ENCODE data around the gene BABAM2. TPM values are rescaled to one million over a fixed set of nuclear protein-coding genes. Genes with fewer than 3 reads are reported as not detected.

BABAM2 gene
- total RNA-seq, 4 donors from 2014 or later, result 24.3 to 46.1 (median 44.5) TPM

DNA sequence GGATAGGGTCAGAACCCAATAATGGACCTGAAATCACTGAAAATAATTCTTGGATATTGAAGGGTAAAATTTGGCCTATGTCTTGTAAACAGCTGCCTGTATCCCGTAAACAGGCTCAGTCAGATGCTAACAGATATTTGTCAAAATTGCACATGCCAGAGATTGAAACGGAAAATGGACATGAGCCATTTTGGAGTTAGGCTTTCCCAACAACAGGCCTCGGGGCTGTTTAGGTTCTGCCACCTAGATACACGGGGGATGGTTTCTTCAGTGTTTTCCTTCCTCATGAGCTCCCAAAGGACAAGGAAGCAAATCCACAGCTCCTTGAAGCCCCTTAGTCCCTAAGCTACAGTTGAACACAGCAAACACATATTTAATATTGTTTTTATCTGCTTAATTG is 297.9 kb downstream of the BABAM2 start:
- Histone ChIP-seq H3K36me3 (no peaks in the 10 kb centered on the region), H3K27ac (no peak overlapping the region), H3K9me3 (no peaks in the 10 kb centered on the region), H3K4me3 (no peak overlapping the region), H3K27me3 (no peaks in the 10 kb centered on the region), H3K4me1 (no peaks in the 10 kb centered on the region)
- TF ChIP-seq, protein P1, sequence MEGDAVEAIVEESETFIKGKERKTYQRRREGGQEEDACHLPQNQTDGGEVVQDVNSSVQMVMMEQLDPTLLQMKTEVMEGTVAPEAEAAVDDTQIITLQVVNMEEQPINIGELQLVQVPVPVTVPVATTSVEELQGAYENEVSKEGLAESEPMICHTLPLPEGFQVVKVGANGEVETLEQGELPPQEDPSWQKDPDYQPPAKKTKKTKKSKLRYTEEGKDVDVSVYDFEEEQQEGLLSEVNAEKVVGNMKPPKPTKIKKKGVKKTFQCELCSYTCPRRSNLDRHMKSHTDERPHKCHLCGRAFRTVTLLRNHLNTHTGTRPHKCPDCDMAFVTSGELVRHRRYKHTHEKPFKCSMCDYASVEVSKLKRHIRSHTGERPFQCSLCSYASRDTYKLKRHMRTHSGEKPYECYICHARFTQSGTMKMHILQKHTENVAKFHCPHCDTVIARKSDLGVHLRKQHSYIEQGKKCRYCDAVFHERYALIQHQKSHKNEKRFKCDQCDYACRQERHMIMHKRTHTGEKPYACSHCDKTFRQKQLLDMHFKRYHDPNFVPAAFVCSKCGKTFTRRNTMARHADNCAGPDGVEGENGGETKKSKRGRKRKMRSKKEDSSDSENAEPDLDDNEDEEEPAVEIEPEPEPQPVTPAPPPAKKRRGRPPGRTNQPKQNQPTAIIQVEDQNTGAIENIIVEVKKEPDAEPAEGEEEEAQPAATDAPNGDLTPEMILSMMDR (IDR thresholded peaks at IDR 0.05), result no peak
- no peak for TF ChIP-seq EP300 (IDR thresholded peaks at IDR 0.05)
- no peak for TF ChIP-seq POLR2A (IDR thresholded peaks at IDR 0.05)
- WGBS, 2 donors, result 87 to 94% methylated on average over 4 of the region's 4 CpGs
- DNase-seq (ENCODE audit: low spot score in 2 of 2), result no peak

GRCh38 chr2:28193630-28194403 is 303.3 kb downstream of the BABAM2 start:
- Histone ChIP-seq H3K27me3 (no peaks in the 10 kb centered on the region), H3K4me3 (no peak overlapping the region), H3K27ac (no peak overlapping the region), H3K36me3 (peaks cover 0 to 10% (median 0%) of the 10 kb centered on the region in 3 donors), H3K9me3 (no peaks in the 10 kb centered on the region), H3K4me1 (no peaks in the 10 kb centered on the region)
- WGBS, 2 donors, result 76 to 80% methylated on average over 10 of the region's 10 CpGs
- TF ChIP-seq POLR2A (IDR thresholded peaks at IDR 0.05) (no peak), EP300 (IDR thresholded peaks at IDR 0.05) (no peak)
- TF ChIP-seq, protein P1 (IDR thresholded peaks at IDR 0.05), result no peak
- DNase-seq (ENCODE audit: low spot score in 2 of 2), result no peak

GRCh38 chr2:28199995-28200679 is 309.6 kb downstream of the BABAM2 start:
- Histone ChIP-seq H3K4me3 (no peak overlapping the region), H3K27ac (no peak overlapping the region), H3K4me1 (no peaks in the 10 kb centered on the region), H3K9me3 (no peaks in the 10 kb centered on the region), H3K27me3 (no peaks in the 10 kb centered on the region), H3K36me3 (peaks cover 0 to 10% (median 0%) of the 10 kb centered on the region in 3 donors)
- no peak for DNase-seq (ENCODE audit: low spot score in 2 of 2)
- TF ChIP-seq, protein P1 (IDR thresholded peaks at IDR 0.05), result no peak
- no peak for TF ChIP-seq EP300 (IDR thresholded peaks at IDR 0.05)
- WGBS, 2 donors, result 92 to 98% methylated on average over 2 of the region's 2 CpGs

DNA sequence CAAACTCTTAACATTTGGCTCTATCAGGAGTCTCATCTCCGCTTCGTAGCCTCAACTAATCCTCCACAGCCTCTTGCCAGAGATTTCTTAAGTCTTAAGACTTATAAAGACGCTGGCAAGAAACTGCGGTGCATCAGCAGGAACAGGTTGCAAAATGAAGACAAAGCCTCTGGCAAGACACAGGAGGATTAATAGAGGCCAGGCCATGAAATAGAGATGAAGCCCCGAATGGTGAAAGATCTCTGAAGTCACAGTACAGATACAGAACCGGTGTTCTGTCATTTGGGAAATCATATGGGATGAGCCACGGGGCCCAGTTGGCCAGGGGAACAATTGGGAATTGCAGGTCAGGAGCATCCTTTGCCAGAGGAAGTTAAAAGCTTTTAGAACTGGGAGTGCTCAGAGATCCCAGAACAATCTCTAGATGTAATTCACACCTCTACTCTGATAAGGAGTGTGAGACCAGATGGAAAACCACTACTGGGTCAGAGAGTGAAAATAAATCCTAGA is 311.2 kb downstream of the BABAM2 start:
- Histone ChIP-seq H3K4me1 (no peaks in the 10 kb centered on the region), H3K27ac (peak overlapping the region in 1 of 4 donors; percentile 45), H3K4me3 (no peak overlapping the region), H3K27me3 (no peaks in the 10 kb centered on the region), H3K36me3 (peaks cover 0 to 10% (median 0%) of the 10 kb centered on the region in 3 donors), H3K9me3 (no peaks in the 10 kb centered on the region)
- 71 to 82% methylated on average over 7 of the region's 7 CpGs for WGBS, 2 donors
- DNase-seq (ENCODE audit: low spot score in 2 of 2), result peak in 1 of 2 donors; percentile 27
- TF ChIP-seq, protein P1 (IDR thresholded peaks at IDR 0.05), result no peak
- no peak for TF ChIP-seq POLR2A (IDR thresholded peaks at IDR 0.05)
- TF ChIP-seq EP300 (IDR thresholded peaks at IDR 0.05), result peak in 1 of 2 donors; percentile 51

GRCh38 chr2:28202719-28203118 is 312.2 kb downstream of the BABAM2 start:
- WGBS, 2 donors, result 92 to 94% methylated on average over 3 of the region's 3 CpGs
- TF ChIP-seq, protein P1 (IDR thresholded peaks at IDR 0.05), result no peak
- TF ChIP-seq EP300 (IDR thresholded peaks at IDR 0.05) (no peak), POLR2A (IDR thresholded peaks at IDR 0.05) (no peak)

More at GRCh38 chr2:28202719-28203118, 312.2 kb downstream of the BABAM2 start:
- no peak for DNase-seq (ENCODE audit: low spot score in 2 of 2)
- Histone ChIP-seq H3K9me3 (no peaks in the 10 kb centered on the region), H3K27me3 (no peaks in the 10 kb centered on the region), H3K27ac (no peak overlapping the region), H3K36me3 (peaks cover 0 to 7% (median 0%) of the 10 kb centered on the region in 3 donors), H3K4me1 (no peaks in the 10 kb centered on the region), H3K4me3 (no peak overlapping the region)
